ENCODE data around the gene MINAR1. TPM values are rescaled to one million over a fixed set of nuclear protein-coding genes. Genes with fewer than 3 reads are reported as not detected.

The MINAR1 gene
- total RNA-seq, 1 donor from 2014 or later: 1.5 TPM

DNA sequence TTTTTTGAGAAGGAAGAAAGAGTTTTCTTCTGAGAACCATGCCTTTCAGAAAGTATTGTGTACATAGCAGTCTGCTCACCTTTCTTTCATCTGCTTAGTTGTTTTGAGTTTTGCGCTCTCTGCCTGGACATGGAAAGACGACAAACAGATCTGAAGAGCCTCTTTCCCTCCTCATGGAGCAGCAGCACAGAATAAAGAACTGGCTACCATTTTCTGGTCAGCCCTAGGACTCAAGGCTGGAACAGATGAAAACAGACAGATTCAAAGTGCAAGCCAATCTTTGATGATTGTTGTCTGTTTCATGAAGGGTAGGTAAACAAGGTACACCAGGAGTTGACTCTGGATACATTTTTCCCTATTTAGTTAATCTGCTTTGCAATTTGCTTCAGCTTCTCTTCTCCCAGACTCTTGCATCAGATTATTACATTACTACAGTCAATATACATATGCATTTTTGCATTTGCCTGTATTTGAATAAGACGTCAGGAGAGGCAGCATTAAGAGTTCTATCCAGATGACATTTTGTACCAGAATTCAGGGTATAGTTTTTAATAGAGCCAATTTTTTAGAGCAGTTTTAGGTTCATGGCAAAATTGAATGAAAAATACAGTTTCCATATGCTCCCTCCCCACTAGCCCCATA is 34.7 kb upstream of the MINAR1 start:
- Mint-ChIP-seq H3K4me1 (no peaks in the 10 kb centered on the region), H3K27ac (no peak overlapping the region), H3K27me3 (ENCODE audit: insufficient read depth, low read depth) (peaks cover 2% of the 10 kb centered on the region), H3K9me3 (no peaks in the 10 kb centered on the region), H3K4me3 (no peak overlapping the region), H3K36me3 (no peaks in the 10 kb centered on the region)
- TF ChIP-seq, protein P1, sequence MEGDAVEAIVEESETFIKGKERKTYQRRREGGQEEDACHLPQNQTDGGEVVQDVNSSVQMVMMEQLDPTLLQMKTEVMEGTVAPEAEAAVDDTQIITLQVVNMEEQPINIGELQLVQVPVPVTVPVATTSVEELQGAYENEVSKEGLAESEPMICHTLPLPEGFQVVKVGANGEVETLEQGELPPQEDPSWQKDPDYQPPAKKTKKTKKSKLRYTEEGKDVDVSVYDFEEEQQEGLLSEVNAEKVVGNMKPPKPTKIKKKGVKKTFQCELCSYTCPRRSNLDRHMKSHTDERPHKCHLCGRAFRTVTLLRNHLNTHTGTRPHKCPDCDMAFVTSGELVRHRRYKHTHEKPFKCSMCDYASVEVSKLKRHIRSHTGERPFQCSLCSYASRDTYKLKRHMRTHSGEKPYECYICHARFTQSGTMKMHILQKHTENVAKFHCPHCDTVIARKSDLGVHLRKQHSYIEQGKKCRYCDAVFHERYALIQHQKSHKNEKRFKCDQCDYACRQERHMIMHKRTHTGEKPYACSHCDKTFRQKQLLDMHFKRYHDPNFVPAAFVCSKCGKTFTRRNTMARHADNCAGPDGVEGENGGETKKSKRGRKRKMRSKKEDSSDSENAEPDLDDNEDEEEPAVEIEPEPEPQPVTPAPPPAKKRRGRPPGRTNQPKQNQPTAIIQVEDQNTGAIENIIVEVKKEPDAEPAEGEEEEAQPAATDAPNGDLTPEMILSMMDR (IDR thresholded peaks at IDR 0.05): no peak
- no peak for TF ChIP-seq EZH2phosphoT487 (IDR thresholded peaks at IDR 0.05)
- no peak for TF ChIP-seq EZH2 (IDR thresholded peaks at IDR 0.05)
- H3K4me2 ChIP-seq: no peak overlapping the region
- no peak overlapping the region for H3K27ac ChIP-seq
- no peak overlapping the region for H3K9ac ChIP-seq
- no peaks in the 10 kb centered on the region for H3F3A ChIP-seq (ENCODE audit: low read depth)
- H2AFZ ChIP-seq (replicated peaks): no peak overlapping the region
- H3K4me1 ChIP-seq: no peaks in the 10 kb centered on the region
- no peaks in the 10 kb centered on the region for H3K9me3 ChIP-seq (ENCODE audit: low read depth)
- no peaks in the 10 kb centered on the region for H3K27me3 ChIP-seq
- DNase-seq (ENCODE audit: low spot score): no peak
- no peaks in the 10 kb centered on the region for H3K79me2 ChIP-seq (ENCODE audit: low read depth)
- H3K36me3 ChIP-seq: no peaks in the 10 kb centered on the region
- H4K20me1 ChIP-seq (ENCODE audit: low read depth): no peaks in the 10 kb centered on the region
- H3K4me3 ChIP-seq: no peak overlapping the region

DNA sequence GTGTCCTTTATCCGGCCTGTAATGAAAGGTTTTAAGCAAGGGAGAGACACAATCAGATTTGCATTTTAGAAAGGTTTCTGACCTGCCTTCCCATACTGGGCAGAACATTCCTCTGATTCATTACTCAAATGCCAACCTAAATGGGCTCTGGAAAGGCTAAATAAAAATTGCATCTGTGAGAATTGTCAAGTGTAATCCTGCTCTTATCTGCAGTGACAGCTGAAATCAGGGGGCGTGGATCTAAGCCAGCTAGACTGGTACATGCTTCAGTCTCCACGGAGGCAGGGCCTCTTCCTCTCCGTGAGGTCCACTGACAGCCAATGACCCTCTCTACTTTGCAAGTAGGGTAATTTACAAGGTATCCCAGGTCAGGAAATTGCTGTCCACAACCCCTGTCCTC is 32.5 kb upstream of the MINAR1 start:
- H3K36me3 Mint-ChIP-seq: no peaks in the 10 kb centered on the region
- no peaks in the 10 kb centered on the region for H3K27me3 ChIP-seq

DNA sequence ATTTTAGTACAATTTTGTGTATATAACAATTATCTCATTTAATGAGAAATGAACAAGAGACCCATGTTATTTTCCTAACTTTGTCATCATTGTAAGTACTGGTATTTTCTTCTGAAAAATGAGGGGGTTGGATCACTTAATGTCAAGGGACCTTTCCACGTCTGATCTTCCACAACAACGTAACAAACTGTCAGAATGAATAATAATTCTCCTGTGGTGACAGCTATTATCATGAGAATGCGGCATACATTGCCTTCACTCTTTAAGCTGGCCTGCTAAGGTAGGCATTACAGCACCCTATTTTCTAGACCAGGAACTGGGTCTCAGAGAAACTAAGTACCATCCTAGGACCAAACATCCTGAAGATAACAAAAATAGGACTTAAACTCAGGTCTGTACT is 31.5 kb upstream of the MINAR1 start:
- Histone ChIP-seq H3K9ac (no peak overlapping the region), H3F3A (ENCODE audit: low read depth) (no peaks in the 10 kb centered on the region)
- no peaks in the 10 kb centered on the region for H3K4me1 Mint-ChIP-seq

More for the DNA sequence above, 32.5 kb upstream of the MINAR1 start:
- no peak overlapping the region for H3K27ac Mint-ChIP-seq
- Histone ChIP-seq H3K36me3 (no peaks in the 10 kb centered on the region), H3K9me3 (ENCODE audit: low read depth) (no peaks in the 10 kb centered on the region), H3K4me2 (no peak overlapping the region), H2AFZ (replicated peaks) (no peak overlapping the region), H3K79me2 (ENCODE audit: low read depth) (no peaks in the 10 kb centered on the region), H4K20me1 (ENCODE audit: low read depth) (no peaks in the 10 kb centered on the region), H3K4me3 (no peak overlapping the region), H3K27ac (no peak overlapping the region), H3K4me1 (no peaks in the 10 kb centered on the region), H3K9ac (no peak overlapping the region), H3F3A (ENCODE audit: low read depth) (no peaks in the 10 kb centered on the region)
- H3K4me3 Mint-ChIP-seq: no peak overlapping the region
- TF ChIP-seq EZH2phosphoT487 (IDR thresholded peaks at IDR 0.05) (no peak), EZH2 (IDR thresholded peaks at IDR 0.05) (no peak)
- TF ChIP-seq, protein P1 (IDR thresholded peaks at IDR 0.05): no peak
- H3K9me3 Mint-ChIP-seq: no peaks in the 10 kb centered on the region
- no peak for DNase-seq (ENCODE audit: low spot score)
- H3K27me3 Mint-ChIP-seq (ENCODE audit: insufficient read depth, low read depth): peaks cover 2% of the 10 kb centered on the region
- no peaks in the 10 kb centered on the region for H3K4me1 Mint-ChIP-seq

DNA sequence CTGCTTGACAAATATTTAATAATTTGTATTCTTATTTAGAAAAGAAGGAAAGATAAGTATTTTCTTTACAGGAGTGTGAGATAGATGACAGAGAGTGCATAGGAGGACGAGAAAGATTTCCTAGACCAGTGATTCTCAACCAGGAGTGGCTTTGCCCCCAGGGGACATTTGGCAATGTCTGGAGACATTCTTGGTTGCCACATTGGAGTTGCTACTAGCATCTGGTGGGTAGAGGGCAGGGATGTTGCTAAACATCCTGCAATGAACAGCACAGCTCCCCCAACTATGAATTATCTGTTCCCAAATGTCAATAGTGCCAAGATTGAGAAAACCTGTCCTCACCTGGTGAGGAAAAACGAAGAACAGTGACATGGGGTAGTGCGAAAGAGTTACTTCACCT is 30.8 kb upstream of the MINAR1 start:
- H3K4me1 Mint-ChIP-seq: peaks cover 2% of the 10 kb centered on the region
- TF ChIP-seq, protein P1 (IDR thresholded peaks at IDR 0.05): no peak
- no peak for TF ChIP-seq EZH2phosphoT487 (IDR thresholded peaks at IDR 0.05)
- TF ChIP-seq EZH2 (IDR thresholded peaks at IDR 0.05): no peak
- Histone ChIP-seq H3K27me3 (no peaks in the 10 kb centered on the region), H3K79me2 (ENCODE audit: low read depth) (no peaks in the 10 kb centered on the region), H2AFZ (replicated peaks) (no peak overlapping the region), H4K20me1 (ENCODE audit: low read depth) (no peaks in the 10 kb centered on the region), H3K4me1 (no peaks in the 10 kb centered on the region), H3K4me2 (no peak overlapping the region), H3K9ac (no peak overlapping the region), H3K4me3 (no peak overlapping the region), H3K27ac (no peak overlapping the region), H3K9me3 (ENCODE audit: low read depth) (no peaks in the 10 kb centered on the region), H3K36me3 (no peaks in the 10 kb centered on the region), H3F3A (ENCODE audit: low read depth) (no peaks in the 10 kb centered on the region)
- peaks cover 2% of the 10 kb centered on the region for H3K27me3 Mint-ChIP-seq (ENCODE audit: insufficient read depth, low read depth)
- no peak for DNase-seq (ENCODE audit: low spot score)
- no peak overlapping the region for H3K4me3 Mint-ChIP-seq
- H3K9me3 Mint-ChIP-seq: no peaks in the 10 kb centered on the region
- H3K27ac Mint-ChIP-seq: no peak overlapping the region
- H3K36me3 Mint-ChIP-seq: no peaks in the 10 kb centered on the region

More for the DNA sequence above, 31.5 kb upstream of the MINAR1 start:
- no peaks in the 10 kb centered on the region for H4K20me1 ChIP-seq (ENCODE audit: low read depth)
- no peaks in the 10 kb centered on the region for H3K36me3 ChIP-seq
- no peak overlapping the region for H3K27ac ChIP-seq
- no peak for DNase-seq (ENCODE audit: low spot score)
- H3K9me3 ChIP-seq (ENCODE audit: low read depth): no peaks in the 10 kb centered on the region
- H3K4me1 ChIP-seq: no peaks in the 10 kb centered on the region
- no peaks in the 10 kb centered on the region for H3K27me3 ChIP-seq
- no peaks in the 10 kb centered on the region for H3K79me2 ChIP-seq (ENCODE audit: low read depth)
- Mint-ChIP-seq H3K9me3 (no peaks in the 10 kb centered on the region), H3K27ac (no peak overlapping the region), H3K4me3 (no peak overlapping the region), H3K36me3 (no peaks in the 10 kb centered on the region), H3K27me3 (ENCODE audit: insufficient read depth, low read depth) (peaks cover 2% of the 10 kb centered on the region)
- H3K4me3 ChIP-seq: no peak overlapping the region
- no peak overlapping the region for H2AFZ ChIP-seq (replicated peaks)
- H3K4me2 ChIP-seq: no peak overlapping the region
- no peak for TF ChIP-seq EZH2 (IDR thresholded peaks at IDR 0.05)
- no peak for TF ChIP-seq EZH2phosphoT487 (IDR thresholded peaks at IDR 0.05)
